Pancreas (tissue), 10 donors: ENCODE results near the gene TAS1R1. TPM values are rescaled to one million over a fixed set of nuclear protein-coding genes. Genes with fewer than 3 reads are reported as not detected.

Experiments used
- ATAC-seq, 4 donors: fragments of 200-7000 bp; cut with Tn5 transposase; one replicate each; pipeline versions ENCODE4 v1.8.0 to v1.9.1; 2020; ENCODE audit warnings: mild to moderate bottlenecking in 4 of 4, moderate library complexity in 4 of 4
- DNase-seq, 6 donors: peaks; one replicate each; pipeline ENCODE4 v3.0.0-alpha.2; 2020
- FAIRE-seq: peaks from 2 replicates; lab custom pipeline; 2012; peaks lifted over from hg19 to GRCh38; lab: Jason Lieb, UNC
- H3K27ac ChIP-seq, 4 donors: fragments of 200-600 bp; sonication (generic); 1 replicate in 3 of 4; 2 replicates in 1 of 4; pipeline versions ENCODE4 v1.5.0 to v1.8.0; 2020
- H3K27me3 ChIP-seq, 4 donors: fragments of 200-600 bp; one replicate each; pipeline ENCODE4 v1.8.0; 2021
- H3K36me3 ChIP-seq, 3 donors: fragments of 200-600 bp; sonication (generic) in 1 of 3; one replicate each; pipeline versions ENCODE4 v1.5.0 to v1.8.0; 2020 to 2021
- H3K4me1 ChIP-seq, 3 donors: fragments of 200-600 bp; one replicate each; pipeline ENCODE4 v1.8.0; 2021
- H3K4me3 ChIP-seq, 4 donors: fragments of 200-600 bp; sonication (generic) in 2 of 4; one replicate each; pipeline versions ENCODE4 v1.5.0 to v1.8.0; 2020 to 2021
- H3K9me3 ChIP-seq, 4 donors: fragments of 200-600 bp; one replicate each; pipeline ENCODE4 v1.8.0; 2021
- WGBS, 2 donors: extraction: QIAGEN DNeasy Blood & Tissue Kit; methylation state at CpG; one replicate each; pipeline ENCODE4 v1.1.7; 2013; 5-methylcytosine and 5-hydroxymethylcytosine counted together
- intact Hi-C, 3 donors: fragments of 100-400 bp; cut with DNase I; formaldehyde crosslinking; loops; one replicate each; pipeline versions ENCODE4 v1.11.1 to v1.14.2; 2022
- polyA plus RNA-seq, 2 donors: library from polyadenylated mRNA; stranded (reverse); fragments of 200-250 nt; gene quantifications; one replicate each; pipeline ENCODE4 v1.2.3, GENCODE V29; 2013
- total RNA-seq, 6 donors: library from RNA; stranded (reverse); fragmentation: NEBNext Ultra II Directional in 4 of 6; extraction: Animal tissue kit (Norgen Biotek cat#: 25700) in 4 of 6; gene quantifications; one replicate each; pipeline versions ENCODE4 v1.2.1 to v1.2.4, GENCODE V29; 2021 to 2023
- TF ChIP-seq, protein P1 (sequence below), 4 donors: fragments of 200-600 bp; sonication (generic) in 3 of 4; IDR thresholded peaks; one replicate each; pipeline versions ENCODE4 v1.5.0 to v1.8.0; 2021; ENCODE audit warnings: antibody characterized with exemption in 4 of 4
- donor health status: healthy with polysubstance abuse.
- donor health status: DM: no; HTN: no; CAD: no; lungs with moderate emphysema.
- donor health status: DM: no; HTN: no; CAD: no.
- donor health status: control.
- donor health status: control.
- donor health status: Bipolar disorder and iron deficiency.
- donor health status: DM: yes; HTN: yes; CAD: no.
- donor health status: DM: no; HTN: no; CAD: no.
- donor health status: DM: no; HTN: no; CAD: no.
- donor health status: DM: yes; HTN: yes; CAD: no.

TAS1R1 gene
- not detected for total RNA-seq
- polyA plus RNA-seq: not detected

DNA sequence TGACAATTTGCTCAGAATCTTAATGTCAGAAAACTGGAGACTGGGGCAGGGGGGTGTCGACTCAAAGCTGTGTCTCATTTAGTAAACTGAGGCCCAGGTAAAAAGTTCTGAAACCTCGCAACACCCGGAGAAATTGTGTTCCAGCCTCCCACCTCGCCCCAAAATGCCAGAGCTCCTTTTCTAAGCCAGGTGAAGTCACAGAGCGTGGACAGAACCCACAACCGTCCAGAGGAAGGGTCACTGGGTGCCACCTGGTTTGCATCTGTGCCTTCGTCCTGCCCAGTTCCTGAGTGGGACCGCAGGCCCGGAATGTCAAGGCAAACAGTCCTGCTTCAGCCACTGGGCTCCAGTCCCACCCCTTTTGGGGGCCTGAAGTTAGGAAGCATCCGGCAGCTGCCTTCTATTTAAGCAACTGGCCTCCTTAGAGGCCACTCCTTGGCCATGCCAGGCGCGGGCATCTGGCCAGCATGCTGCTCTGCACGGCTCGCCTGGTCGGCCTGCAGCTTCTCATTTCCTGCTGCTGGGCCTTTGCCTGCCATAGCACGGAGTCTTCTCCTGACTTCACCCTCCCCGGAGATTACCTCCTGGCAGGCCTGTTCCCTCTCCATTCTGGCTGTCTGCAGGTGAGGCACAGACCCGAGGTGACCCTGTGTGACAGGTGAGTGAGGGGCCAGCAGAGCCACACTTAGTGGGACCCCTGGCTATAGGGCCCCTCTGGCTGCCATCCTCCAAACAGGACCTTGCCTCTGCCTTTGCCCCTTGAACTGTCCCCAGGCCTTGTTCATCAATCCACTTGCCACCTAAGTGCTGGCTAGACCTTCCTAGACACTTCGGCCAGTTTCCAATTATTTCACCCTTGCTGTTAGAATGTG is at the start of gene TAS1R1:
Gene TAS1R1 (plus strand): TSS at position 401 of the 872 bp plus-strand sequence. CDS start 67 bp downstream, at position 468.
- Histone ChIP-seq H3K4me1 (peaks cover 0 to 17% (median 11%) of the 10 kb centered on the region in 3 donors), H3K9me3 (no peaks in the 10 kb centered on the region), H3K27me3 (no peaks in the 10 kb centered on the region), H3K4me3 (peak within 1 kb of the TSS; percentile 94 to 100 (median 100)), H3K27ac (peak within 1 kb of the TSS; percentile 37 to 60 (median 52)), H3K36me3 (peaks cover 0 to 4% (median under 1%) of the 10 kb centered on the region in 3 donors)
- FAIRE-seq (no peak), ATAC-seq (peak in 3 of 4 donors; percentile 5 to 37 (median 9)), DNase-seq (peak in 3 of 6 donors; percentile 31 to 62 (median 62))
- WGBS, 2 donors: 70 to 71% methylated on average over 19 of the region's 19 CpGs
- TF ChIP-seq, protein P1, sequence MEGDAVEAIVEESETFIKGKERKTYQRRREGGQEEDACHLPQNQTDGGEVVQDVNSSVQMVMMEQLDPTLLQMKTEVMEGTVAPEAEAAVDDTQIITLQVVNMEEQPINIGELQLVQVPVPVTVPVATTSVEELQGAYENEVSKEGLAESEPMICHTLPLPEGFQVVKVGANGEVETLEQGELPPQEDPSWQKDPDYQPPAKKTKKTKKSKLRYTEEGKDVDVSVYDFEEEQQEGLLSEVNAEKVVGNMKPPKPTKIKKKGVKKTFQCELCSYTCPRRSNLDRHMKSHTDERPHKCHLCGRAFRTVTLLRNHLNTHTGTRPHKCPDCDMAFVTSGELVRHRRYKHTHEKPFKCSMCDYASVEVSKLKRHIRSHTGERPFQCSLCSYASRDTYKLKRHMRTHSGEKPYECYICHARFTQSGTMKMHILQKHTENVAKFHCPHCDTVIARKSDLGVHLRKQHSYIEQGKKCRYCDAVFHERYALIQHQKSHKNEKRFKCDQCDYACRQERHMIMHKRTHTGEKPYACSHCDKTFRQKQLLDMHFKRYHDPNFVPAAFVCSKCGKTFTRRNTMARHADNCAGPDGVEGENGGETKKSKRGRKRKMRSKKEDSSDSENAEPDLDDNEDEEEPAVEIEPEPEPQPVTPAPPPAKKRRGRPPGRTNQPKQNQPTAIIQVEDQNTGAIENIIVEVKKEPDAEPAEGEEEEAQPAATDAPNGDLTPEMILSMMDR (IDR thresholded peaks at IDR 0.05): no peak
- intact Hi-C loops: loop anchor here in 1 of 3 donors (10.0 kb wide), 1 partner anchor 90 kb away; no protein-coding TSS in a partner anchor

- DNase-seq: peak in 1 of 6 donors; percentile 44
- 78 to 81% methylated on average over 31 of the region's 31 CpGs for WGBS, 2 donors
- ATAC-seq: no peak
- Histone ChIP-seq H3K27ac (no peak overlapping the region), H3K9me3 (no peaks in the 10 kb centered on the region), H3K4me1 (no peaks in the 10 kb centered on the region), H3K4me3 (no peak overlapping the region), H3K27me3 (no peaks in the 10 kb centered on the region), H3K36me3 (no peaks in the 10 kb centered on the region)
- no peak for FAIRE-seq
- TF ChIP-seq, protein P1 (IDR thresholded peaks at IDR 0.05): no peak
- intact Hi-C loops: no loop called here
Measured at GRCh38 chr1:6505367-6506209, 49.5 kb upstream of the TAS1R1 start.

DNA sequence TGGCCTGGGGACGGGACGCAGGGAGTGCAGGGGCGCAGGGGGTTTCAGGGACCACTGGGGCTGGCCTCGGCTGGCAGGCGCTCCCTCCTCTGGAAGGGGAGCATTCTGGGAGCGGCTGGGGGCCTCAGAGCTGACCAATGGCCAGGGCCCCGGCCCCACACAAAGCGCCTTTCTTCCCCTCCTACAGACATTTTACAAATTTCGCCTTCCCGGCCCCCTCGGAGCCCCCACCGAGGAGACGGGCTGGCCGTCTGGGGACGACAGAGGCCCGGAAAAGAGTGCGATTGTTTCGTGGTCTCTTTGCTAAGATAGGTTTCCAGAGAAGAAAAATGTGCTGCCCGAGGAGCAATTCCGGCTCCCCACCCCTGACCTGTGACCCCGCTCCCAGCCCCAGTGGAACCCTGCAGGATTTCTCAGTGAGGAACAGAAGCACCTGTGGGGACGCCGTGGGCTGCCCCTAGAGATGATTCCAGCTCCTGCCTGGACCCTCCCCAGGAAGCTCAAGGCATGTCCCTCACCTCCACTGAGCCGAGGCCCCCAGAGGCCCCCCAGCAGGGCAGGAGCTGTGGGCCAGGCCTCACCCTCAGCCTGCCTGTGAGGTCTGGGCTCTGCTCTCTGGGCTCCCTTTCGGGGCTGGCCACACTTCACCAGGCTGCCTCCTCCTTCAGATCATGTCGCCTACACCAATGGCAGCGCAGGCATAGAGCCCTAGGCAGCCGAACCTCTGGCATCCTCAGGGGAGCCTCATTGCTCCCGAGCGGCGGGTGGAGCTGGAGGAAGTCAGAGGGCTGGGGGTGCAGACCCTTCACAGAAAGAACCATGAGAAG is 48.7 kb upstream of the TAS1R1 start:
- no peak for ATAC-seq
- Histone ChIP-seq H3K4me3 (no peak overlapping the region), H3K4me1 (no peaks in the 10 kb centered on the region), H3K36me3 (no peaks in the 10 kb centered on the region), H3K27me3 (no peaks in the 10 kb centered on the region), H3K9me3 (no peaks in the 10 kb centered on the region), H3K27ac (no peak overlapping the region)
- FAIRE-seq: no peak
- DNase-seq: peak in 1 of 6 donors; percentile 37
- intact Hi-C loops: no loop called here
- TF ChIP-seq, protein P1 (IDR thresholded peaks at IDR 0.05): no peak
- WGBS, 2 donors: 65 to 80% methylated on average over 31 of the region's 31 CpGs

DNA sequence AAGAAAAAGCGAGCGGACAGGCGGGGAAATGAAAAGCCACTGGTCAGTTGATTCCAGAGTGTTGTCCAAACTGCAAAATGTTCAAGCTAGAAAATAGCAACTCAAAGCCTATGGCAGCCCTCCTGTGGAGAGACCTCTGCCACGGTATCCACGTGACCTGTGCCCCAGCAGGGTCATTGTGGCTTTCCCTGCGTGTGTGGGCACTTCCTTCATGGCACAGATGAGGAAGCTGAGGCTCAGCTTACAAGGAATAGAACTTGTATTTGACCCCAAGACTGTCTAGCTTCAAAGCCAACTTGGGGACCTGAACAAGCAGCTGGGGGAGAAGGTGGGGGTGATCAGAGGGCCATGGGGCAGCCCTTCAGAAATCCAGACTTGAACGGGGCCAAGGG is 48.1 kb upstream of the TAS1R1 start:
- Histone ChIP-seq H3K4me1 (no peaks in the 10 kb centered on the region), H3K27me3 (no peaks in the 10 kb centered on the region), H3K36me3 (no peaks in the 10 kb centered on the region), H3K9me3 (no peaks in the 10 kb centered on the region), H3K4me3 (no peak overlapping the region), H3K27ac (no peak overlapping the region)
- TF ChIP-seq, protein P1 (IDR thresholded peaks at IDR 0.05): no peak
- FAIRE-seq (no peak), ATAC-seq (peak in 1 of 4 donors; percentile 60), DNase-seq (no peak)
- 65 to 79% methylated on average over 7 of the region's 7 CpGs for WGBS, 2 donors
- intact Hi-C loops: no loop called here
